Right ventricle myocardium superior (tissue), 1 donor: ENCODE data around the gene PNMA6F. TPM values are rescaled to one million over a fixed set of nuclear protein-coding genes. Genes with fewer than 3 reads are reported as not detected.
"Not testable (repeated sequence)": the region's sequence is repeated elsewhere in the genome, so short reads cannot be mapped to it uniquely, and the experiment has no call there.

Experiments used
- ATAC-seq: fragments of 200-7000 bp; cut with Tn5 transposase; one replicate; pipeline ENCODE4 v1.9.1; 2020; ENCODE audit warnings: mild to moderate bottlenecking; ENCODE audit not compliant: poor library complexity
- DNase-seq: peaks from one replicate; pipeline ENCODE4 v3.0.0-alpha.2; 2020
- intact Hi-C: fragments of 100-400 bp; cut with DNase I; formaldehyde crosslinking; loops from one replicate; pipeline ENCODE4 v1.11.2; 2022
- total RNA-seq: library from RNA; stranded (reverse); fragmentation: NEBNext Ultra II Directional; extraction: Animal tissue kit (Norgen Biotek cat#: 25700); gene quantifications from one replicate; pipeline ENCODE4 v1.2.1, GENCODE V29; 2021
- donor health status: DM: no; HTN: yes; CAD: no; lungs with severe emphysema.

Gene PNMA6F
- total RNA-seq, 1 donor from 2014 or later: not detected

DNA sequence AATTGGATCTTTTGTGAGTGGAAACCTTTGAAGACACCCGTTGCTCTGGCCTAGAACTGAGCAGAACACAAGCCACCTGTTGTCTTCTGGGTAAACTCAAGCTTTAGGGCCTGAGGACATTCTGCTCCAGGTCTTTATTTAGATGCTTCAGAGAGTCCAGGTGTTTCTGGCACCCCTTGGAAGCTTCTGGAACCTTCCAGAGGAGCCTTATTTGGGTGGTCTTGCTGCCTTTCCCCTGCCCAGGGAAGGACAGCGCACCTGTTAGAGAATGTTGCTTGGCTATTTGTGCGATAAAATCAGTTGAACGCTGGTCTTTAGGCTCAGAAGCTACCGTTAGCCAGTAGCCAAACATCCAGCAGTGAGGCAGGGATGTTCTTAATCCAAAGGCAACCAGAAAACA, 15.4 kb upstream of the PNMA6F start:
- DNase-seq (no peak), ATAC-seq (no peak)
- intact Hi-C loops: no loop called here

GRCh38 chrX:153336121-153336894, 14.7 kb upstream of the PNMA6F start:
- intact Hi-C loops: no loop called here
- no peak for DNase-seq
- no peak for ATAC-seq

DNA sequence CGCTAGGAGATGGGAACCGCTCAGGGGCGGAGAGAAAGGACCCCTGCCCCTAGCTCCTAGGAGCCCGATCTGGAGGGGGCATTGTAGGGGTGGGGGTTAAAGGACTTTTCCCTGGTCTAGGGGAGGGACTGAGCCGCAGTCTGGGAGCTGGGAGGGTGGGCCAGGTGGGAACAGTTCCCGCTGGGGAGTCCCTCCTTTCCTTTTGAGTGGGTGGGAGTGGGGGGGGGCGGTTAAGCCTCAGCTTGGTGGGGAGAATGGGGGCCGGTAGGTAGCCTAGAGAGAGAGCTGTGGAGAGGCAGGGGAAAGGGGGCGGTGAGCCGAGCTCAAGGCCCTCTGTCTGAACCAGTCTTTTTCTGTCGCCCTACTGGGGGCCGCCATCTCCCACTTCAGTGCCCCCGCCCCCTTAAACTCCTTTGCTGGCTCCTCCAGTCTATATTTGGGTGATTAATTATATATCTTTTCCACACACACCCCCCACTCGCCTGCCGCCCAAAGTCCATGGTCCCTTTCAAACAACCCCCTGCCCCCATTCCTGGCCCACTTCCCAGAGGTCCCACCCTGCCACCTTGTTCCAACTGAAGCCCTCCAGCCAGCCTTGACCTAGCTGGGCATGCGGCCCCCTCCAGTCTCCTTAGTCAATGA, 13.2 kb upstream of the PNMA6F start:
- DNase-seq (no peak), ATAC-seq (no peak)
- intact Hi-C loops: no loop called here

GRCh38 chrX:153333821-153334653, 12.5 kb upstream of the PNMA6F start, which contains the start of gene ZNF275:
Gene ZNF275, plus strand, starts transcription at chrX:153334153. Its CDS starts 2,527 bp downstream, at chrX:153336680.
- ATAC-seq: peak; percentile 100
- intact Hi-C loops: no loop called here
- peak; percentile 87 for DNase-seq

DNA sequence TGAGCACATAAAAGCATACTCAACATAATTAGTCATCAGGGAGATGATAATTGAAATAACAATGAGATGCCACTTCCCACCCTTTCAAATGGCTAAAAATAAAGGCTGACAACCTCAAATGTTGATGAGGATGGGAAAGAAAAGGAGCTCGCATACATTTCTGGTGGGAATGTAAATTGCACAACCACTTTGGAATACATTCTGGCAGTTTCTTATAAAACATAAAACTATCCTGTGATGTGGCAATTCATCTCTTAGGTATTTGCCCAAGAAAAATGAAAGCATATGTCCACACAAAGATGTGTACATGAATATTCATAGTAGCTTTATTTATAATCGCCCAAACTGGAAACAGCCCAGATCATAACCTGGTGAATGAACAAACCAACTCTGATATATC, 11.7 kb upstream of the PNMA6F start:
- DNase-seq: no peak
- no peak for ATAC-seq
- intact Hi-C loops: no loop called here

- DNase-seq: no peak
- intact Hi-C loops: no loop called here
- ATAC-seq: no peak
These were observed 6.0 kb upstream of the PNMA6F start for GRCh38 chrX:153327561-153327960.

DNA sequence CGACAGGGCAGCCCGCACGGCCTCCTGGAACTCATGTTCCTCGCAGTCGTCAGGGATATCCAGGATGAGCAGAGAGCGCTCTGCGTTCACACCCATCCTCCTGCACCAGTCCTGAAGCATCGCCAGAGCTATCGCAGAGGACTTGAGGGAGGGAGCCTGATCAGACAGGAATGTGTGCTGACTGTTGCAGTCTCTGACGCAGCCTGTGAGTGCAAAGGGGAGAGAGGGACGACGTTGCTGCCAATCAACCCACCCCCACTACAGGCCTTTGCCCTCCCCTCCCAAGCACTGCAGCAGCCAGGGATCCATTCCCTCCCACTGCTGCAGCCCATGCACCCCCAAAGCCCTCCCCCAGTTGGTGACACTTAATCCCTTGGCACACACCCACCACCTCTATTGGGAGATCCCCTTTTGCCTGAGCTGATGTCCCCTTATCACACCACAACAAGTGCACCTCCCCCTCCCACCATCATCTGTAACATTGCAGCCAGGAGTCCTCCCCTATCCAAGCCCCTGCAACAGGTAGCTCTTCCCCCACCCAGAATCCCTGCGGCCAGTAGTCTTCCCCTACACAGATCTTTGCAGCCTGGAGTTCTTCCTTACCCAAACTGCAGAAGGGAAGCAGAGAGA, 897 bp downstream of the PNMA6F start:
- DNase-seq (no peak), ATAC-seq (no peak)
- intact Hi-C loops: no loop called here

- intact Hi-C loops, ATAC-seq, DNase-seq: not testable (repeated sequence)
These were observed 1.5 kb downstream of the PNMA6F start for GRCh38 chrX:153320047-153320443.

DNA sequence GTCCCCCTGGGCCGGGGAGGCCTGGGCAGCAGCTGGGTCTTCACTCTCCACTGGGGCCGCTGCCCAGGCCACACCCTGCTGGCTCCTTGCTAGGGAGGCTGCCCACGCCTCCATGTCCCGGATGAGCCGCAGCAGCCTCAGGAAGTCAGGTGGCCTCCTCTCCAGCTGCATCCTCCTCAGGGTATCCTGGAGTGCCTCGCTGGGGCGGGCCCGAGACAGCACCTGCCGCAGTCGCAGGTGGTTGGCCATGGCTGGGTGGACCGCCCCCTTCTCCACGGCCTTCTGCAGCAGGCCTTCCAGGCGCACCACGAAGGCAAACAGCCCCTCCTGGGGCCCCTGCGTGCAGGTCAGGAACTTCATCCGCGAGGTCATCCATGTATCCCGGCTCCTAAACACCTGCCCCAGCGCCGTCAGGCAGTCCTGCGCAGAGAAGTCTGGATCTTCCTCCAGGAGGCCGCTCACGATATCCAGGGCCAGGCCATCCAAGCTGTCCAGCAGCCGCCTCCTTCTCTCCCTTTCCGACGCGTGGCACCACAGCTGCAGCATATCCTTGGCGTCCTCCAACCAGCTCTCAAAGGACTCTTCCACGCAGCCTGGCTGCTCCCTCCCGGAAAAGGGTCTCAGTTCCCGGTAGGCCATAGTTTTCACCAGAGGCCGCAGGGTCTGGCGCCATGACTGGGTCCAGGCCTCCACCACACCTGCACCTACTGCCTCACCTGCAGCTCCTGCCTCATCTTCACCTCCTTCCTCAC, 2.1 kb downstream of the PNMA6F start:
- intact Hi-C loops: no loop called here
- DNase-seq (no peak), ATAC-seq (no peak)

GRCh38 chrX:153318811-153319210, 2.8 kb downstream of the PNMA6F start:
- DNase-seq: no peak
- no peak for ATAC-seq
- intact Hi-C loops: no loop called here

DNA sequence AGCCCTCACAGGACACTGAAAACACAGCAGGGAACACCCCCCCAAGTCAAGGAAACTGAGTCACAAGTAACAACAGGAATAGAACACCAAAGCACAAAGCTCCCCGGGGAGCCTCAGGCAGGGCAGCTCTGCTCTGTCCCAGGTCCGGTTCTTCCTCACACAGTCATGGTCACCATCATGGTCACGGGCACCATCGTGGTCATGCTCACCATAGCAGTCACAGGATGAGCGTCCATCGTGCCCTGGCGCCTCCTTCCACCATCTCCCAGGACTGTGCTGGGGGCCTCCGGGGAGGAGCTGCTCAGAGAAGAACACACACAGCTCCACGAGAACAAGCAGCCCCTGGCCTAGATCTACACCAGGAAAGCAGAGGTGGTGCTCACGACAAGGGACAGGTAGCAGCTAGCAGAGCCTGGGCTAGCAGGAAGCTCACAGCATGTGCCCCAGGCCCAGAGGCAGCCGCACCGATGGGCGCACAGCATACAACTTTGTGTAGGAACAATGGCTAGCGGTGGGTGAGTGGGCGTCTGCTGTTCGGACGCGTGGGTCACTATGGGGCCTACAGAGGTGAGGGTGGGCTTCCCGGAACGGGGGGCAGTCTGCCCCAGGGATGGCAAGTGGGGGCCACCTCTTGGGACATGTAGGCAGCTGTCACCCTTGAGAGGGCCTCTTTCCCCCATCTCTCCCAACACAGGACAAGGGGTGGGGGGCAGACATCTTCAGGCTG, 3.4 kb downstream of the PNMA6F start:
- no peak for ATAC-seq
- DNase-seq: no peak
- intact Hi-C loops: no loop called here

DNA sequence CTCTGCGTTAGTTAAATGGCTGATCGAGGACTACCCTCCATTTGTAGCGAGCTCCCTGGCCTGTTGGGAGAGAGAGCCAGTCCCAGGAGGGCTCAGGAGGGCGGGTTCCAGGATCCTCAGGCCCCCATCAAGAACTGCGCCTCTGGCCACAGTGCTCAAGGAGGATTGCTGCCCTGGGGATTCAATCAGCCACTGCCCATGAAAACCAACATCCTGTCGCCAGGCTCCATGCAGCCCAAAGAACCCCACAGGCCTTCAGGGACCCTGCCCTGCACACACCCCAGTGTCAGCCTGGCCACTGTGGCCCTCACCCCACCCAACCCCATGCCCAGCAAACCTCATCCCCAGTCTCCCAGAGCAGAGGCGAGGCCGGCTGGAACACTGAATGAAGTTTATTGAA, 4.3 kb downstream of the PNMA6F start:
- intact Hi-C loops: no loop called here
- DNase-seq (no peak), ATAC-seq (no peak)

GRCh38 chrX:153312842-153313241, 8.7 kb downstream of the PNMA6F start:
- intact Hi-C loops: no loop called here
- ATAC-seq (no peak), DNase-seq (no peak)

DNA sequence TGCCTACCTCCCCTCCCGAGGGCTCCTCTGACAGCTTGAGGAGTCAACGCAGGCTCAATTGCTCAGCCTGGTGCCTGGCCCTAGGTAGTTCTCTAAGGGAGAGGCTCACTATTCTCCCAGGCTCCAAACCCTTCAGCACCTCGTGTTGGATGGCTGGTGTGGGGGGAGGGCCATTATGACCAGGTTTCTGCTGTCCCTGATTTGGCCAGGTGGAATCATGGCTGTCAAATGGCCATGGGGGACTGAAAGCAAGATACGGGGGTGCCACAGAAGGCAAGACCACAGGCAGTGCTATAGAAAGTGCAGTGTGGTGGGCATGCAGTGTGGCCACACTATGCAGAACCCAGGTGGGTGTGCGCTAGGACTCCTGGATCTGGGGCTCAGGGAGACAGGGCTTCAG, 9.5 kb downstream of the PNMA6F start:
- intact Hi-C loops: no loop called here
- ATAC-seq: no peak
- DNase-seq: no peak

DNA sequence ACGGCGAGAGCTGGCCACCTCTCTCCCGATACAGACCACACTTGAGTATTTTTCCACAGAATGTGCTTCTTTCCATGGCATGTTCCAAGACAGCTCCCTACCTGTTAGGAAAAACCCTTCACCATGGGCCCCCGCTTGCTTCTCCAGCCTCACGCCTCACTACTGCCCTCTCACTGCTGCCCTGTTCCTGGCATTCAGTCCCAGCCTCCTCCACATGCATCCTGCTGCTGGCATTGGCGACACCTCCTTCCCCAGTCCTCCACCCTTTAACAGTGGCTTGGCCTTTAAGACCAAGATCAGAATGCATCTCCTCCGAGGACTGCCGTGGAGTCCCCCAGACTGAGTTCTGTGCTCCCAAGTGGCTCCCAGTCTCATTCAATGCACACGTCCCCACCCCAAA, 10.7 kb downstream of the PNMA6F start:
- no peak for DNase-seq
- intact Hi-C loops: no loop called here
- ATAC-seq: no peak

DNA sequence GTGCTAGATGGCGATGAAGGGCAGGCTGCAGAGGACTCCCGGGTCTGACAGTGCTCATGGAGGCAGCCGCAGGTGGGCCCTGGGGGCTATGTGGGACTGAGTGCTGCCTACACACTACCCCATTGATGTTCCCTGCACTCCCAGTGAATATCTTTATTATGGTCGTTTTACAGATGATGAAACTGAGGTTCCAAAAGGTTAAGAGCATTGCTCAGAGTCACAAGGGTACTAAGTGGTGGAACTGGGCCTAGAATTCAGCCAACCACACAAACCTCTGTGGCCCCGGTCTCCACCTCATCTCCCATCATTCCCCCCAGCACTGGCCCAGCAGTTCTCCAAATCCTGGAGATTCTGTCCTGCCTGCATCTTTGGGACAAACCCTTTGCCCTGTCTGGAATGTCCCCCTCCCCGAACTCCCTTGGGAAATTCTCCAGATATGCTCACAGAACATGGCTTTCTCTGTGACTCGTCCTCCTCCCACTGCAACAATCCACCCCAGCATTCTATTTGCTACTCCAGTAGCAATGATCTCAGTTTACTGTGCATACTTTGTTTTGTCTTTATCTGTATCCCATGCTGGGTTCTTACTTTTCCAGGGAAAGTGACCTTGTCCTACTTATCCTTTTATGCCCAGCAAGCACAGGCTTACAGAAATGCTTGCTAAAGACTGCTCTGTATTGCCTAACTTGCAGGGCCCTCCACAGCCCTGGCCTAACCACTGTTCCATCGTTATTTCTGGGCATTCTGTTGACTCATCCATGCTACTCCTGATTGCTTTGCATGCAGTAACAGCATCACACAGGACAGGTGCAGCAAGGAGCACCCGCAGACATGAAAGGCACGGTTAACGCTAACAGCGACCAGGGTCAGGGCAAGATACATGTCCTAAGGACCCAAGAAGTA, 14.0 kb downstream of the PNMA6F start:
- ATAC-seq: no peak
- intact Hi-C loops: no loop called here
- no peak for DNase-seq
